ENCODE measurements around the gene SORCS1.

GRCh38 chr10:107056182-107056581 lies 108.3 kb downstream of the SORCS1 start:
- no peak for TF ChIP-seq ZNF274 (CRISPR knock-in tag; IDR thresholded peaks at IDR 0.05)
- no peak for TF ChIP-seq KLF11 (CRISPR knock-in tag; IDR thresholded peaks at IDR 0.05)
- TF ChIP-seq FOXM1 (CRISPR knock-in tag; IDR thresholded peaks at IDR 0.05) = no peak
- TF ChIP-seq ETV5 (CRISPR knock-in tag; IDR thresholded peaks at IDR 0.05; ENCODE audit: borderline replicate concordance) = no peak
- no peak for TF ChIP-seq NFIC (IDR thresholded peaks at IDR 0.05; ENCODE audit: low read length)
- TF ChIP-seq CTCF (CRISPR knock-in tag; IDR thresholded peaks at IDR 0.05) = no peak
- no peak for TF ChIP-seq SUZ12 (IDR thresholded peaks at IDR 0.05; ENCODE audit: low read depth, low read length)
- TF ChIP-seq ELF4 (CRISPR knock-in tag; IDR thresholded peaks at IDR 0.05; ENCODE audit: borderline replicate concordance) = no peak
- no peak for TF ChIP-seq ISX (CRISPR knock-in tag; conservative IDR thresholded peaks at IDR 0.05)

Measured in HepG2 (cell line).